OCI-LY7 (cell line): ENCODE measurements around the gene TPD52L2. TPM values are rescaled to one million over a fixed set of nuclear protein-coding genes. Genes with fewer than 3 reads are reported as not detected.

Experiments used
- BruUV-seq: library from RNA; stranded (reverse); fragments of 400-500 nt; replicated peaks from 2 replicates; lab custom pipeline; 2021; lab: Mats Ljungman, UMichigan
- CTCF ChIA-PET: fragments of 300-600 bp; sonication (Branson Sonifier 250); formaldehyde crosslinking; loops from one replicate; lab custom pipeline; 2022; ENCODE audit warnings: antibody characterized with exemption; ENCODE audit not compliant: unreplicated experiment; lab: Charles Lee
- POLR2A ChIA-PET: fragments of 300-600 bp; sonication (Branson Sonifier 250); formaldehyde crosslinking; loops from one replicate; lab custom pipeline; 2022; ENCODE audit warnings: antibody characterized with exemption; lab: Charles Lee
- DNase-seq: peaks from one replicate; pipeline ENCODE4 v3.0.0-alpha.2; 2015; ENCODE audit warnings: low spot score
- H2AFZ ChIP-seq: fragments of 200-600 bp; sonication (generic), shearing (Covaris generic); 2 replicates; pipeline ENCODE4 v1.6.1; 2014; ENCODE audit warnings: mild to moderate bottlenecking, antibody characterized with exemption, low read length, moderate library complexity
- H3K27ac ChIP-seq: fragments of 200-600 bp; sonication (generic); 2 replicates; pipeline ENCODE4 v1.5.1; 2014; ENCODE audit warnings: mixed run types, low read depth, mild to moderate bottlenecking, moderate library complexity, low read length, inconsistent platforms; ENCODE audit not compliant: poor library complexity, severe bottlenecking
- H3K36me3 ChIP-seq: fragments of 200-600 bp; sonication (generic); 2 replicates; pipeline ENCODE4 v1.6.1; 2014; ENCODE audit warnings: mild to moderate bottlenecking, antibody characterized with exemption, low read length, moderate library complexity, mixed read lengths; ENCODE audit not compliant: insufficient read depth
- H3K4me1 ChIP-seq: fragments of 200-600 bp; sonication (generic); 2 replicates; pipeline ENCODE4 v1.5.1; 2014; ENCODE audit warnings: mild to moderate bottlenecking, low read length; ENCODE audit not compliant: insufficient read depth, poor library complexity, severe bottlenecking
- H3K4me2 ChIP-seq: fragments of 200-600 bp; sonication (generic); 2 replicates; pipeline ENCODE4 v1.6.1; 2014; ENCODE audit warnings: mild to moderate bottlenecking, low read length
- H3K4me3 ChIP-seq: fragments of 200-600 bp; sonication (generic); 2 replicates; pipeline ENCODE4 v1.5.1; 2014; ENCODE audit warnings: mild to moderate bottlenecking, low read depth, low read length; ENCODE audit not compliant: poor library complexity, severe bottlenecking
- H3K79me2 ChIP-seq: fragments of 200-600 bp; sonication (generic); 2 replicates; pipeline ENCODE4 v1.6.1; 2016; ENCODE audit warnings: low read depth, mild to moderate bottlenecking, low read length, moderate library complexity, mixed read lengths; ENCODE audit not compliant: insufficient read depth
- H3K9me2 ChIP-seq: fragments of 200-600 bp; sonication (generic); 2 replicates; pipeline ENCODE4 v1.6.1; 2016; ENCODE audit warnings: mild to moderate bottlenecking, low read length, mixed read lengths; ENCODE audit not compliant: insufficient read depth
- H3K9me3 ChIP-seq: fragments of 200-600 bp; sonication (generic); 2 replicates; pipeline ENCODE4 v1.6.1; 2014; ENCODE audit warnings: mild to moderate bottlenecking, mixed run types, low read length, mixed read lengths
- H4K20me1 ChIP-seq: fragments of 200-600 bp; sonication (generic); 2 replicates; pipeline ENCODE4 v1.6.1; 2014; ENCODE audit warnings: mild to moderate bottlenecking, antibody characterized with exemption, low read length, moderate library complexity, mixed read lengths; ENCODE audit not compliant: insufficient read depth
- CTCF ChIP-seq: fragments of 200-600 bp; sonication (generic); conservative IDR thresholded peaks from 2 replicates; pipeline ENCODE4 v1.5.1; 2014; ENCODE audit warnings: mild to moderate bottlenecking, antibody characterized with exemption, low read length, moderate library complexity, mixed read lengths
- EZH2phosphoT487 ChIP-seq: fragments of 200-600 bp; sonication (generic); IDR thresholded peaks from 2 replicates; pipeline ENCODE4 v1.6.1; 2018; ENCODE audit warnings: low read depth, borderline replicate concordance, mild to moderate bottlenecking, mixed run types, antibody characterized with exemption, low read length, moderate library complexity, mixed read lengths
- intact Hi-C: fragments of 100-400 bp; cut with micrococcal nuclease; formaldehyde crosslinking; loops from one replicate; pipeline ENCODE4 v1.10.0; 2022; ENCODE audit not compliant: unreplicated experiment
- total RNA-seq, 2 experiments: library from RNA; depleted of rRNA in 1 of 2; stranded (reverse); fragments of >200 nt in 1 of 2; shearing (Covaris generic) in 1 of 2; gene quantifications; 2 replicates each; pipeline ENCODE4 v1.2.3, GENCODE V29; 2014 to 2022

TPD52L2 gene
- total RNA-seq, 2 experiments from 2014 or later, result 27.2 to 51.0 TPM

- POLR2A ChIA-PET, result no interaction called here
- no peak overlapping the region for H2AFZ ChIP-seq
- CTCF ChIA-PET, result no interaction called here
- intact Hi-C loops, result loop anchor here (10.0 kb wide), 1 partner anchor 326 kb away; the partner anchor contains the start of gene PTK6
- TF ChIP-seq CTCF, result no peak
- TF ChIP-seq EZH2phosphoT487, result no peak
- no peaks in the 10 kb centered on the region for H3K9me2 ChIP-seq
- peaks cover 13% of the 10 kb centered on the region; the same call in 1 of the 2 replicates for H3K79me2 ChIP-seq
- H4K20me1 ChIP-seq, result no peaks in the 10 kb centered on the region
- DNase-seq, result no peak
- H3K9me3 ChIP-seq, result no peaks in the 10 kb centered on the region
- no peak overlapping the region for H3K27ac ChIP-seq
- no TSS peak for BruUV-seq
- H3K4me2 ChIP-seq, result no peak overlapping the region
- H3K36me3 ChIP-seq, result peaks cover 16% of the 10 kb centered on the region
- peaks cover 22% of the 10 kb centered on the region for H3K4me1 ChIP-seq
- H3K4me3 ChIP-seq, result no peak overlapping the region
These were observed 4.6 kb upstream of the TPD52L2 start for GRCh38 chr20:63860325-63861051.

GRCh38 chr20:63861365-63861934 lies 3.6 kb upstream of the TPD52L2 start, which contains the start of gene ABHD16B:
ABHD16B (plus strand) TSS chr20:63861498; CDS start chr20:63861541, 43 bp downstream.
- H3K4me3 ChIP-seq, result no peak within 1 kb of the TSS
- no TSS peak for BruUV-seq
- POLR2A ChIA-PET, result no interaction called here
- no peak within 1 kb of the TSS for H3K4me2 ChIP-seq
- H3K9me3 ChIP-seq, result no peaks in the 10 kb centered on the region
- intact Hi-C loops, result loop anchor here (10.0 kb wide), 1 partner anchor 327 kb away; the partner anchor contains the start of gene PTK6
- H3K27ac ChIP-seq, result no peak within 1 kb of the TSS
- H2AFZ ChIP-seq, result no peak within 1 kb of the TSS
- DNase-seq, result no peak
- no peaks in the 10 kb centered on the region for H4K20me1 ChIP-seq
- no peak for TF ChIP-seq CTCF
- no peak for TF ChIP-seq EZH2phosphoT487
- peaks cover 22% of the 10 kb centered on the region; the same call in 1 of the 2 replicates for H3K79me2 ChIP-seq
- no peaks in the 10 kb centered on the region for H3K9me2 ChIP-seq
- CTCF ChIA-PET, result no interaction called here
- H3K4me1 ChIP-seq, result peaks cover 22% of the 10 kb centered on the region
- H3K36me3 ChIP-seq, result peaks cover 16% of the 10 kb centered on the region
